Ishikawa (cell line): ENCODE results near the gene ATF6.

Experiments used
- CEBPB ChIP-seq: IDR thresholded peaks from 2 replicates; pipeline ENCODE4 v1.6.1; 2012
- CREB1 ChIP-seq: IDR thresholded peaks from 2 replicates; pipeline ENCODE4 v1.6.1; 2012; ENCODE audit warnings: low read depth
- EGR1 ChIP-seq: IDR thresholded peaks from 2 replicates; pipeline ENCODE4 v1.6.1; 2012
- EP300 ChIP-seq: IDR thresholded peaks from 2 replicates; pipeline ENCODE4 v1.6.1; 2012; ENCODE audit warnings: borderline replicate concordance
- FOXM1 ChIP-seq: IDR thresholded peaks from 2 replicates; pipeline ENCODE4 v1.6.1; 2012; ENCODE audit warnings: low read depth, borderline replicate concordance
- MAX ChIP-seq: IDR thresholded peaks from 2 replicates; pipeline ENCODE4 v1.6.1; 2012
- NFIC ChIP-seq: IDR thresholded peaks from 2 replicates; pipeline ENCODE4 v1.6.1; 2012
- RAD21 ChIP-seq: IDR thresholded peaks from 2 replicates; pipeline ENCODE4 v1.6.1; 2012; ENCODE audit warnings: low read depth
- REST ChIP-seq: IDR thresholded peaks from 2 replicates; pipeline ENCODE4 v1.6.1; 2012; ENCODE audit warnings: low read depth, mild to moderate bottlenecking
- TAF1 ChIP-seq: IDR thresholded peaks from 2 replicates; pipeline ENCODE4 v1.6.1; 2012; ENCODE audit warnings: low read depth, mild to moderate bottlenecking
- TCF12 ChIP-seq: IDR thresholded peaks from 2 replicates; pipeline ENCODE4 v1.6.1; 2012; ENCODE audit warnings: low read depth
- TEAD4 ChIP-seq: IDR thresholded peaks from 2 replicates; pipeline ENCODE4 v1.6.1; 2012
- USF1 ChIP-seq: IDR thresholded peaks from 2 replicates; pipeline ENCODE4 v1.6.1; 2012
- YY1 ChIP-seq: IDR thresholded peaks from 2 replicates; pipeline ENCODE4 v1.6.1; 2012; ENCODE audit warnings: low read depth
- ZBTB7A ChIP-seq: IDR thresholded peaks from 2 replicates; pipeline ENCODE4 v1.6.1; 2012; ENCODE audit warnings: low read depth

Gene ATF6

GRCh38 chr1:161784968-161785367 lies 18.8 kb downstream of the ATF6 start:
- TF ChIP-seq EP300 (no peak), CEBPB (no peak), FOXM1 (no peak), MAX (no peak), YY1 (no peak), REST (no peak), CREB1 (no peak), EGR1 (no peak), RAD21 (no peak), TAF1 (no peak), NFIC (no peak), TCF12 (no peak), TEAD4 (no peak), USF1 (no peak), ZBTB7A (no peak)

- TF ChIP-seq USF1 (no peak), YY1 (no peak), ZBTB7A (no peak), NFIC (no peak), CREB1 (no peak), TCF12 (no peak)
These were observed 21.2 kb downstream of the ATF6 start for GRCh38 chr1:161787355-161787754.

DNA sequence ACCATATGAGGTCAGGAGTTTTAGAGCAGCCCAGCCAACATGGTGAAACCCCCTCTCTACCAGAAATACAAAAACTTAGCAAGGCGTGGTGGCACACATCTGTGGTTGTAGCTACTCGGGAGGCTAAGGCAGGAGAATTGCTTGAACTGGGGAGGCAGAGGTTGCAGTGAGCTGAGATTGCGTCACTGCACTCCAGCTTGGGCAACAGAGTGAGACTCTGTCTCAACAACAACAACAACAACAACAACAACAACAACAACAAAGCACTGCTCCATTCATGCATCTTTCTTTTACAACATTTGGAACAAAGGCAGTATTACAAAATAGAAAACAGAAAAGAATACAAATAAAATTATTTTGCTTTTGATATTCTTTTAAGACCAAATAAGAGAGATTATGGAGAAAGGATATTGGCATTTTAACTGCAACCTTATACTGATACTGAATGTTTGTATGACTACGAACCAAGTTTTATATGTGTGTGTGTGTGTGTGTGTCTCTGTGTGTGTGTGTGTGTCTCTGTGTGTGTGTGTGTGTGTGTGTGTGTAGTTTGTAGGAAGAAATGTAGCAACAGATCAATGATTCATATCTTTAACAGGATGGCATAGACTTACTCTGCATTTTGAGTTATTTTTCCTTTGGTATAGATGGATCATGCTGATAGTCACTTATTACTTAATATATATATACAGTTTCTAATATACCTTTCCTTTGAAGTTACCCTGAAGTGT lies 24.6 kb downstream of the ATF6 start:
- TF ChIP-seq REST (no peak), YY1 (no peak), RAD21 (no peak), TAF1 (no peak), TEAD4 (no peak), FOXM1 (no peak), ZBTB7A (no peak), USF1 (no peak), CEBPB (no peak; the same call in 1 of the 2 replicates), EGR1 (no peak), EP300 (no peak), TCF12 (no peak), MAX (no peak), NFIC (no peak)

GRCh38 chr1:161791904-161792655 lies 26.0 kb downstream of the ATF6 start:
- TF ChIP-seq CREB1 (no peak), EP300 (no peak), ZBTB7A (no peak), USF1 (no peak), TAF1 (no peak), FOXM1 (no peak), EGR1 (no peak), RAD21 (no peak), TCF12 (no peak), TEAD4 (no peak), MAX (no peak), CEBPB (no peak), YY1 (no peak), REST (no peak), NFIC (no peak)
